GM13977 (cell line): ENCODE measurements around the gene C4B.

Experiments used
- DNase-seq: peaks from one replicate; pipeline ENCODE4 v3.0.0; 2012; ENCODE audit warnings: low spot score
- CTCF ChIP-seq: IDR thresholded peaks from 2 replicates; pipeline ENCODE4 v1.5.1; 2012; ENCODE audit warnings: mild to moderate bottlenecking, control low read depth; ENCODE audit not compliant: insufficient read depth; ENCODE audit errors: extremely low read depth, missing control alignments
- in situ Hi-C: fragments of 300-500 bp; cut with MboI; formaldehyde crosslinking; loops from one replicate; pipeline ENCODE4 v1.12.0; 2022; ENCODE audit warnings: low sequenced_read_pairs, low pct_unique_long_range_greater_than_20kb, mixed read lengths, inconsistent platforms; ENCODE audit not compliant: unreplicated experiment

Gene C4B

GRCh38 chr6:32083812-32084768, 69.5 kb downstream of the C4B start:
- no peak for TF ChIP-seq CTCF
- no peak for DNase-seq
- in situ Hi-C loops, result no loop called here

- no peak for TF ChIP-seq CTCF
- in situ Hi-C loops, result no loop called here
- no peak for DNase-seq
Measured at GRCh38 chr6:32084780-32085179, 70.2 kb downstream of the C4B start.
